HepG2 (cell line): ENCODE measurements around the gene TRIO. TPM values are rescaled to one million over a fixed set of nuclear protein-coding genes. Genes with fewer than 3 reads are reported as not detected.

Experiments used
- ATAC-seq: fragments of 200-7000 bp; cut with Tn5 transposase; 3 replicates; pipeline ENCODE4 v1.9.1; 2020; ENCODE audit warnings: mild to moderate bottlenecking, moderate library complexity
- BruUV-seq: library from RNA; stranded (reverse); fragments of 400-500 nt; replicated peaks from 2 replicates; lab custom pipeline; 2021; lab: Mats Ljungman, UMichigan
- CTCF ChIA-PET: fragments of 300-600 bp; formaldehyde crosslinking; extraction: SDS; loops from one replicate; lab custom pipeline; 2021; ENCODE audit warnings: low total read pairs, inconsistent platforms, low intra/inter-chr PET ratio; lab: Yijun Ruan, JAX
- POLR2A ChIA-PET: fragments of 350-600 bp; sonication (Branson Sonifier 250); formaldehyde crosslinking; loops from one replicate; lab custom pipeline; 2020; ENCODE audit warnings: antibody characterized with exemption, inconsistent platforms; lab: Yijun Ruan, JAX
- DNase-seq: peaks from one replicate; pipeline ENCODE4 v3.0.0-alpha.2; 2015; ENCODE audit warnings: low spot score
- FAIRE-seq: peaks from 3 replicates; lab custom pipeline; 2011; peaks lifted over from hg19 to GRCh38; lab: Jason Lieb, UNC
- H2AFZ ChIP-seq: one replicate; pipeline ENCODE4 v1.6.1; 2011; ENCODE audit warnings: low read length, inconsistent platforms
- H3K27ac ChIP-seq: fragments of 300-600 bp; 3 replicates; pipeline ENCODE4 v1.8.0; 2011; ENCODE audit warnings: mixed run types, mild to moderate bottlenecking, mixed read lengths, low read length, inconsistent platforms; ENCODE audit not compliant: insufficient read depth; ENCODE audit errors: extremely low read length
- H3K27me3 ChIP-seq, 2 experiments: fragments of 200-600 bp in 1 of 2; 2 replicates in 1 of 2; 3 replicates in 1 of 2; pipeline versions ENCODE4 v1.6.0 to v1.8.0; 2011; ENCODE audit warnings: low read length in 2 of 2, mild to moderate bottlenecking in 2 of 2, moderate library complexity in 2 of 2, inconsistent platforms in 1 of 2; ENCODE audit not compliant: insufficient read depth in 2 of 2, control insufficient read depth in 1 of 2
- H3K36me3 ChIP-seq, 2 experiments: fragments of 200-600 bp in 1 of 2; replicated peaks in 1 of 2; 2 replicates in 1 of 2; 3 replicates in 1 of 2; pipeline versions ENCODE4 v1.5.1 to v1.8.0; 2011; ENCODE audit warnings: low read length in 2 of 2, inconsistent platforms in 1 of 2; ENCODE audit not compliant: insufficient read depth in 2 of 2, control insufficient read depth in 1 of 2
- H3K4me1 ChIP-seq: 2 replicates; pipeline ENCODE4 v1.5.1; 2012; ENCODE audit warnings: low read length, inconsistent platforms; ENCODE audit not compliant: insufficient read depth
- H3K4me2 ChIP-seq: 2 replicates; pipeline ENCODE4 v1.6.0; 2011; ENCODE audit warnings: low read depth, low read length, inconsistent platforms
- H3K4me3 ChIP-seq, 3 experiments: fragments of 200-600 bp in 1 of 3; sonication (generic), shearing (Covaris generic) in 1 of 3; replicated peaks in 1 of 3; 2 replicates each; pipeline ENCODE4 v1.5.1; 2011 to 2016; ENCODE audit warnings: low read length in 3 of 3, inconsistent platforms in 2 of 3, low read depth in 2 of 3, mild to moderate bottlenecking in 2 of 3, control low read depth in 1 of 3, mixed read lengths in 1 of 3; ENCODE audit not compliant: insufficient read depth in 1 of 3
- H3K79me2 ChIP-seq: one replicate; pipeline ENCODE4 v1.6.1; 2011; ENCODE audit warnings: low read length, inconsistent platforms; ENCODE audit not compliant: insufficient read depth
- H3K9ac ChIP-seq: 2 replicates; pipeline ENCODE4 v1.6.0; 2011; ENCODE audit warnings: mild to moderate bottlenecking, low read depth, low read length, inconsistent platforms; ENCODE audit not compliant: insufficient read depth
- H3K9me3 ChIP-seq: 2 replicates; pipeline ENCODE4 v1.5.1; 2012; ENCODE audit warnings: mild to moderate bottlenecking, low read length
- H4K20me1 ChIP-seq: 2 replicates; pipeline ENCODE4 v1.6.0; 2011; ENCODE audit warnings: inconsistent platforms, mild to moderate bottlenecking, low read length, moderate library complexity; ENCODE audit not compliant: insufficient read depth
- ARID5B ChIP-seq: IDR thresholded peaks from 2 replicates; pipeline ENCODE4 v1.4.0; 2020; ENCODE audit warnings: mild to moderate bottlenecking, missing genetic modification reagents
- DNMT3B ChIP-seq: conservative IDR thresholded peaks from 2 replicates; pipeline ENCODE4 v1.6.1; 2016; ENCODE audit warnings: missing biosample characterization, control low read depth
- FOXK1 ChIP-seq: sonication (generic); formaldehyde crosslinking; IDR thresholded peaks from 2 replicates; pipeline ENCODE4 v1.4.0; 2020; ENCODE audit warnings: low read depth, missing genetic modification reagents, borderline replicate concordance
- GATA4 ChIP-seq: sonication (generic); IDR thresholded peaks from 2 replicates; pipeline ENCODE4 v1.6.1; 2016; ENCODE audit warnings: antibody characterized with exemption, low read depth, borderline replicate concordance
- MAFF ChIP-seq: IDR thresholded peaks from 2 replicates; pipeline ENCODE4 v1.6.1; 2011; ENCODE audit warnings: low read depth, low read length, improper control_type of control experiment
- MEIS1 ChIP-seq: sonication (generic); formaldehyde crosslinking; IDR thresholded peaks from 2 replicates; pipeline ENCODE4 v1.9.0; 2021; ENCODE audit warnings: mild to moderate bottlenecking, missing genetic modification reagents, moderate library complexity, borderline replicate concordance
- MYC ChIP-seq: sonication (generic); formaldehyde crosslinking; IDR thresholded peaks from 2 replicates; pipeline ENCODE4 v1.9.0; 2021; ENCODE audit warnings: missing genetic modification reagents, borderline replicate concordance
- RAD21 ChIP-seq: fragments of 450-650 bp; formaldehyde crosslinking; IDR thresholded peaks from 2 replicates; pipeline ENCODE4 v1.5.0; 2020; ENCODE audit warnings: mild to moderate bottlenecking
- RBAK ChIP-seq: sonication (generic); formaldehyde crosslinking; IDR thresholded peaks from 2 replicates; pipeline ENCODE4 v1.5.1; 2020; ENCODE audit warnings: mild to moderate bottlenecking, missing genetic modification reagents
- SOX6 ChIP-seq, 2 experiments: fragments of 450-650 bp in 1 of 2; sonication (generic) in 1 of 2; formaldehyde crosslinking in 1 of 2; IDR thresholded peaks; 2 replicates each; pipeline versions ENCODE4 v1.4.0 to v1.6.1; 2017 to 2020; ENCODE audit warnings: antibody characterized with exemption in 1 of 2, mild to moderate bottlenecking in 1 of 2, missing genetic modification reagents in 1 of 2
- YEATS2 ChIP-seq: sonication (generic); formaldehyde crosslinking; IDR thresholded peaks from 2 replicates; pipeline ENCODE4 v1.4.0; 2020; ENCODE audit warnings: missing genetic modification reagents, borderline replicate concordance
- ZBTB1 ChIP-seq: sonication (generic); formaldehyde crosslinking; IDR thresholded peaks from 2 replicates; pipeline ENCODE4 v1.4.0; 2020; ENCODE audit warnings: missing genetic modification reagents, borderline replicate concordance
- ZBTB4 ChIP-seq: sonication (generic); formaldehyde crosslinking; IDR thresholded peaks from 2 replicates; pipeline ENCODE4 v1.4.0; 2020; ENCODE audit warnings: missing genetic modification reagents, mild to moderate bottlenecking, borderline replicate concordance
- ZMAT3 ChIP-seq: sonication (generic); formaldehyde crosslinking; conservative IDR thresholded peaks from 2 replicates; pipeline ENCODE4 v1.7.0; 2021; ENCODE audit warnings: missing genetic modification reagents
- ZNF225 ChIP-seq: sonication (generic); formaldehyde crosslinking; IDR thresholded peaks from 2 replicates; pipeline ENCODE4 v1.4.0; 2020; ENCODE audit warnings: mild to moderate bottlenecking, missing genetic modification reagents
- ZNF775 ChIP-seq: sonication (generic); formaldehyde crosslinking; IDR thresholded peaks from 2 replicates; pipeline ENCODE4 v1.4.0; 2020; ENCODE audit warnings: missing genetic modification reagents, mild to moderate bottlenecking, moderate library complexity, borderline replicate concordance
- ZNF792 ChIP-seq: IDR thresholded peaks from 2 replicates; pipeline ENCODE4 v1.6.1; 2016
- ZNF878 ChIP-seq: sonication (generic); formaldehyde crosslinking; IDR thresholded peaks from 2 replicates; pipeline ENCODE4 v1.8.1; 2023; ENCODE audit warnings: mild to moderate bottlenecking, missing genetic modification reagents, moderate library complexity
- WGBS: methylation state at CpG from one replicate; pipeline ENCODE4 v1.1.6; 2017; ENCODE audit warnings: low lambda C conversion rate; 5-methylcytosine and 5-hydroxymethylcytosine counted together
- in situ Hi-C: cut with HindIII; loops from 2 replicates; pipeline ENCODE4 v1.10.0; 2017; ENCODE audit warnings: low pct_unique_long_range_greater_than_20kb; ENCODE audit not compliant: extremely low pct_ligation_motif_present
- intact Hi-C: fragments of 100-400 bp; cut with micrococcal nuclease; formaldehyde crosslinking; loops from one replicate; pipeline ENCODE4 v1.10.0; 2022; ENCODE audit not compliant: unreplicated experiment
- polyA plus RNA-seq, 8 experiments: library from polyadenylated mRNA; depleted of rRNA in 3 of 8; stranded (reverse) in 7 of 8; unstranded in 1 of 8; fragments of >200 nt; fragmentation: Illumina TruSeq in 4 of 8; extraction: Trizol in 4 of 8; gene quantifications; 2 replicates each; pipeline versions ENCODE4 v1.2.1 to v1.2.3, GENCODE V29; 2011 to 2016; ENCODE audit warnings: low read depth in 4 of 8, missing spikeins in 1 of 8, mixed read lengths in 1 of 8; ENCODE audit not compliant: insufficient read depth in 1 of 8
- total RNA-seq, 5 experiments: library from RNA; depleted of rRNA; stranded (reverse); fragments of >200 nt; fragmentation: Illumina TruSeq; extraction: Trizol; gene quantifications; 2 replicates each; pipeline ENCODE4 v1.2.3, GENCODE V29; 2016; ENCODE audit warnings: low read depth in 1 of 5

Gene TRIO
- total and polyA plus RNA-seq, 2 of the 13 experiments (the other 11 are each of a cell fraction or from before 2014, with no cell fraction given): 45.2 to 45.9 TPM

GRCh38 chr5:14250084-14250695 is 107.0 kb downstream of the TRIO start:
- FAIRE-seq: no peak
- peaks cover 90% of the 10 kb centered on the region for H3K79me2 ChIP-seq
- TF ChIP-seq DNMT3B (0 out of 2 replicates have a peak, but pooled peaks have one; percentile 36), ZNF792 (CRISPR knock-in tag) (no peak), ZBTB1 (CRISPR knock-in tag) (no peak), MAFF (no peak), RAD21 (CRISPR knock-in tag) (no peak), GATA4 (no peak), MYC (CRISPR knock-in tag) (peak; percentile 49; the same call in 1 of the 2 replicates), ZNF878 (CRISPR knock-in tag) (0 out of 2 replicates have a peak, but pooled peaks have one; percentile 37), SOX6 (IDR thresholded peaks at IDR 0.05) (no peak), SOX6 (CRISPR knock-in tag; IDR thresholded peaks at IDR 0.05) (0 out of 2 replicates have a peak, but pooled peaks have one; percentile 31), ARID5B (CRISPR knock-in tag) (0 out of 2 replicates have a peak, but pooled peaks have one; percentile 22), RBAK (no peak), FOXK1 (CRISPR knock-in tag) (no peak), YEATS2 (CRISPR knock-in tag) (no peak), ZBTB4 (CRISPR knock-in tag) (peak; percentile 46; the same call in 1 of the 2 replicates), ZMAT3 (no peak), ZNF775 (CRISPR knock-in tag) (no peak), MEIS1 (CRISPR knock-in tag) (no peak), ZNF225 (CRISPR knock-in tag) (0 out of 2 replicates have a peak, but pooled peaks have one; percentile 49)

More at GRCh38 chr5:14250084-14250695, 107.0 kb downstream of the TRIO start:
- H3K9me3 ChIP-seq: no peaks in the 10 kb centered on the region
- in situ Hi-C loops (no loop called here), intact Hi-C loops (no loop called here)
- no peak overlapping the region for H3K4me3 ChIP-seq
- no TSS peak for BruUV-seq
- ATAC-seq (peak; percentile 51), DNase-seq (peak; percentile 19)
- ChIA-PET POLR2A (no interaction called here), CTCF (no interaction called here)
- H3K4me2 ChIP-seq: no peak overlapping the region
- H3K9ac ChIP-seq: no peak overlapping the region
- H3K4me1 ChIP-seq: peaks cover 21% of the 10 kb centered on the region
- peaks cover 0 to 1% of the 10 kb centered on the region in 2 experiments; a peak in 1 of 5 replicates for H3K36me3 ChIP-seq
- 75% methylated on average over 12 of the region's 16 CpGs for WGBS
- H3K27ac ChIP-seq: no peak overlapping the region
- H4K20me1 ChIP-seq: peaks cover 14% of the 10 kb centered on the region; the same call in 1 of the 2 replicates
- H2AFZ ChIP-seq: no peak overlapping the region
- H3K27me3 ChIP-seq: no peaks in the 10 kb centered on the region
